PC-9 (cell line): ENCODE data around the gene LAMA2. TPM values are rescaled to one million over a fixed set of nuclear protein-coding genes. Genes with fewer than 3 reads are reported as not detected.

ENCODE experiments used
- BruUV-seq: library from RNA; stranded (reverse); fragments of 400-500 nt; replicated peaks from 2 replicates; lab custom pipeline; 2021; lab: Mats Ljungman, UMichigan
- CTCF ChIA-PET: fragments of 300-600 bp; sonication (Branson Sonifier 250); formaldehyde crosslinking; loops from one replicate; lab custom pipeline; 2022; ENCODE audit warnings: antibody characterized with exemption; lab: Charles Lee
- POLR2A ChIA-PET: fragments of 300-600 bp; sonication (Branson Sonifier 250); formaldehyde crosslinking; loops from one replicate; lab custom pipeline; 2022; ENCODE audit warnings: antibody characterized with exemption; ENCODE audit not compliant: unreplicated experiment; lab: Charles Lee
- DNase-seq, 2 experiments: peaks; one replicate each; pipeline versions ENCODE4 v3.0.0 to v3.0.0-alpha.2; 2015 to 2022; ENCODE audit warnings: mixed read lengths in 1 of 2
- H2AFZ ChIP-seq: fragments of 200-600 bp; sonication (generic); 2 replicates; pipeline ENCODE4 v1.8.1; 2017; ENCODE audit warnings: antibody characterized with exemption
- H3F3A ChIP-seq: fragments of 200-600 bp; sonication (generic); 2 replicates; pipeline ENCODE4 v1.8.1; 2017; ENCODE audit warnings: antibody characterized with exemption, mild to moderate bottlenecking, low read depth; ENCODE audit not compliant: insufficient read depth
- H3K27ac ChIP-seq: fragments of 200-600 bp; sonication (generic); 2 replicates; pipeline ENCODE4 v1.6.1; 2016; ENCODE audit warnings: mixed run types
- H3K27me3 ChIP-seq: fragments of 200-600 bp; sonication (generic); 2 replicates; pipeline ENCODE4 v1.6.1; 2016; ENCODE audit warnings: low read depth, mixed run types; ENCODE audit not compliant: insufficient read depth
- H3K36me3 ChIP-seq: fragments of 200-600 bp; sonication (generic); 2 replicates; pipeline ENCODE4 v1.6.1; 2016; ENCODE audit warnings: low read depth, mixed run types
- H3K4me1 ChIP-seq: fragments of 200-600 bp; sonication (generic); replicated peaks from 2 replicates; pipeline ENCODE4 v1.6.1; 2016; ENCODE audit warnings: mixed run types; ENCODE audit not compliant: insufficient read depth
- H3K4me2 ChIP-seq: fragments of 200-600 bp; sonication (generic); 2 replicates; pipeline ENCODE4 v1.6.1; 2017; ENCODE audit warnings: mixed run types
- H3K4me3 ChIP-seq: fragments of 200-600 bp; sonication (generic); 2 replicates; pipeline ENCODE4 v1.6.1; 2016; ENCODE audit warnings: mixed run types
- H3K79me2 ChIP-seq: fragments of 200-600 bp; sonication (generic); 2 replicates; pipeline ENCODE4 v1.6.1; 2017; ENCODE audit warnings: low read depth, mixed run types
- H3K9me2 ChIP-seq: fragments of 200-600 bp; sonication (generic); 2 replicates; pipeline ENCODE4 v1.8.1; 2017; ENCODE audit warnings: mild to moderate bottlenecking; ENCODE audit not compliant: insufficient read depth
- H3K9me3 ChIP-seq: fragments of 200-600 bp; sonication (generic); 2 replicates; pipeline ENCODE4 v1.8.1; 2016; ENCODE audit warnings: low read depth; ENCODE audit not compliant: insufficient read depth
- H4K20me1 ChIP-seq: fragments of 200-600 bp; sonication (generic); 2 replicates; pipeline ENCODE4 v1.8.1; 2017; ENCODE audit not compliant: insufficient read depth
- CTCF ChIP-seq: fragments of 200-600 bp; sonication (generic); conservative IDR thresholded peaks from 2 replicates; pipeline ENCODE4 v1.6.1; 2017; ENCODE audit warnings: mixed run types, antibody characterized with exemption, mild to moderate bottlenecking, moderate library complexity
- EZH2 ChIP-seq: fragments of 200-600 bp; sonication (generic); IDR thresholded peaks from 2 replicates; pipeline ENCODE4 v1.8.0; 2017; ENCODE audit warnings: antibody characterized with exemption, low read depth
- intact Hi-C: fragments of 100-400 bp; cut with micrococcal nuclease; formaldehyde crosslinking; loops from one replicate; pipeline ENCODE4 v1.10.0; 2022; ENCODE audit not compliant: unreplicated experiment
- total RNA-seq: library from RNA; stranded (reverse); gene quantifications from 2 replicates; pipeline ENCODE4 v1.2.3, GENCODE V29; 2021

LAMA2 gene
- total RNA-seq, 1 experiment from 2014 or later = 2.8 TPM

DNA sequence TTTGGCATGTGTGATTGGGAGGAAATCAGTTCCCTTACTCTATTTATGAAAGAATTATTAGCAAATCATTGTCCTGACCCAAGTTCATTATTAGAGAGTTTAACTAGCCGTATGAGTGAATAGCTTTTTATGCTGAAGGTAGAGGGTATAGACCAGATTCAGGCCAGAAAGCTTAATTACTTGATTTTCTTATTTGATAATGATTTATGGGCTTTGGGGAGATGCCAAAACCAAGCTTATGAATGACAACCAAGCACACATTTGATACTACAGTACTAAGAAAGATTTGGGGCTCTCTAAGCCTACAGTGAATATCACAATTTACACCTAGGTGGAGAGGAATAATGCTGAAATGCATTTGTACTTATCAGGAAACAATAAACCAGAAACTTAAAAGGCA, 633.8 kb downstream of the LAMA2 start:
- H3K27ac ChIP-seq = no peak overlapping the region

DNA sequence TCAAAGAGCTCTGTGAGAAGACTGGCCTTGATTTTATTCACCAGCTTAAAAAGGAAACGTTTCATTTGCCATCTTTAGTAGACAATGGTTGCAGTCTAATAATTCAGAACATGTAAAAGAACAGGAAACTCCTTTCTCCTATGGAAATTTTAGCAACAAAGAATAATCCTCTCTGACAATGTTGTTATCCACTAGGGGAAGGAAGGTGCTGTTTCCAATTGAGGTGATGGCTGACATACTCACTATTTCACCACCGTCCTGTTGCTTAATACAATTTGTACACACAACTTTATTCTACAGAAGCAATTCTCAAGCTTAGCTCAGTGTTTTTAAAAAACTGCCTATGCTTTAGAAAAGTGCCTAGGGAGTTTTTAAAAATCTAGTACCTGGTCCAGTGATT, 634.4 kb downstream of the LAMA2 start:
- intact Hi-C loops = no loop called here

More for the DNA sequence above, 633.8 kb downstream of the LAMA2 start:
- intact Hi-C loops = no loop called here
- no peak for DNase-seq
- no peak overlapping the region for H3K4me3 ChIP-seq
- no peaks in the 10 kb centered on the region for H3K36me3 ChIP-seq
- TF ChIP-seq CTCF (no peak), EZH2 (no peak)
- POLR2A ChIA-PET = no interaction called here
- CTCF ChIA-PET = no interaction called here
- no peaks in the 10 kb centered on the region for H4K20me1 ChIP-seq
- H2AFZ ChIP-seq = no peak overlapping the region
- no peak overlapping the region for H3K4me2 ChIP-seq
- H3K27me3 ChIP-seq = no peaks in the 10 kb centered on the region
- no peaks in the 10 kb centered on the region; the same call in 1 of the 2 replicates for H3K9me2 ChIP-seq
- H3K9me3 ChIP-seq = no peaks in the 10 kb centered on the region; the same call in 1 of the 2 replicates
- H3K4me1 ChIP-seq = peaks cover 6% of the 10 kb centered on the region
- H3F3A ChIP-seq = no peaks in the 10 kb centered on the region
- no TSS peak for BruUV-seq
- H3K79me2 ChIP-seq = no peaks in the 10 kb centered on the region

GRCh38 chr6:129519750-129520149, 636.8 kb downstream of the LAMA2 start:
- H3K36me3 ChIP-seq = no peaks in the 10 kb centered on the region
- CTCF ChIA-PET = interaction anchor here (0.6 kb wide), 1 partner anchor 581 kb away, joined by 5 read pairs; no protein-coding TSS in a partner anchor

More for the DNA sequence above, 634.4 kb downstream of the LAMA2 start:
- H3K4me1 ChIP-seq = peaks cover 11% of the 10 kb centered on the region
- no peaks in the 10 kb centered on the region; the same call in 1 of the 2 replicates for H3K9me2 ChIP-seq
- H3K27ac ChIP-seq = no peak overlapping the region
- no peaks in the 10 kb centered on the region for H3K36me3 ChIP-seq
- H3K4me2 ChIP-seq = no peak overlapping the region
- DNase-seq = no peak
- BruUV-seq = no TSS peak
- ChIA-PET POLR2A (no interaction called here), CTCF (no interaction called here)
- H2AFZ ChIP-seq = no peak overlapping the region
- no peaks in the 10 kb centered on the region for H3K27me3 ChIP-seq
- no peaks in the 10 kb centered on the region for H3K79me2 ChIP-seq
- no peak overlapping the region for H3K4me3 ChIP-seq
- TF ChIP-seq EZH2 (no peak), CTCF (no peak)
- H3F3A ChIP-seq = no peaks in the 10 kb centered on the region
- H4K20me1 ChIP-seq = no peaks in the 10 kb centered on the region
- no peaks in the 10 kb centered on the region; the same call in 1 of the 2 replicates for H3K9me3 ChIP-seq

More at GRCh38 chr6:129519750-129520149, 636.8 kb downstream of the LAMA2 start:
- H3K27ac ChIP-seq = no peak overlapping the region
- H3K4me3 ChIP-seq = no peak overlapping the region
- H3K79me2 ChIP-seq = no peaks in the 10 kb centered on the region
- H3K9me3 ChIP-seq = no peaks in the 10 kb centered on the region; the same call in 1 of the 2 replicates
- no peak overlapping the region for H2AFZ ChIP-seq
- H3K4me1 ChIP-seq = peaks cover 13% of the 10 kb centered on the region
- no peak overlapping the region for H3K4me2 ChIP-seq
- intact Hi-C loops = no loop called here
- TF ChIP-seq EZH2 (no peak), CTCF (no peak)
- H4K20me1 ChIP-seq = no peaks in the 10 kb centered on the region
- POLR2A ChIA-PET = no interaction called here
- H3K9me2 ChIP-seq = no peaks in the 10 kb centered on the region
- no peaks in the 10 kb centered on the region for H3K27me3 ChIP-seq
- no TSS peak for BruUV-seq
- DNase-seq = no peak
- H3F3A ChIP-seq = no peaks in the 10 kb centered on the region
